Central memory CD8-positive, alpha-beta T cell (primary cell): ENCODE measurements around the gene CRAT.

ENCODE experiments used
- ATAC-seq: fragments of 150-1000 bp; cut with Tn5 transposase; replicated peaks from 2 replicates; pipeline ENCODE4 v1.10.0; 2022; ENCODE audit warnings: mild to moderate bottlenecking, moderate FRiP score, moderate number of reproducible peaks; ENCODE audit not compliant: poor library complexity, severe bottlenecking; ENCODE audit errors: extremely low read depth
- DNase-seq, 2 donors: peaks; one replicate each; pipeline ENCODE4 v3.0.0; 2021; ENCODE audit warnings: low spot score in 2 of 2
- H3K27ac Mint-ChIP-seq: one replicate; pipeline ENCODE4 v1.8.0; 2022; ENCODE audit warnings: low read depth, mild to moderate bottlenecking, moderate library complexity, mixed read lengths
- H3K27me3 Mint-ChIP-seq: one replicate; pipeline ENCODE4 v1.8.0; 2022; ENCODE audit warnings: mixed read lengths
- H3K36me3 Mint-ChIP-seq: one replicate; pipeline ENCODE4 v1.8.0; 2022; ENCODE audit warnings: mild to moderate bottlenecking, moderate library complexity, mixed read lengths; ENCODE audit not compliant: insufficient read depth
- H3K4me1 Mint-ChIP-seq: one replicate; pipeline ENCODE4 v1.8.0; 2022; ENCODE audit warnings: mixed read lengths
- H3K4me3 Mint-ChIP-seq: one replicate; pipeline ENCODE4 v1.8.0; 2022; ENCODE audit warnings: mild to moderate bottlenecking, moderate library complexity, mixed read lengths
- H3K9me3 Mint-ChIP-seq: one replicate; pipeline ENCODE4 v1.8.0; 2022; ENCODE audit warnings: mixed read lengths

The CRAT gene

GRCh38 chr9:129103595-129103965 lies 7.0 kb downstream of the CRAT start:
- H3K4me1 Mint-ChIP-seq: peaks cover 5% of the 10 kb centered on the region
- no peak overlapping the region for H3K4me3 Mint-ChIP-seq
- no peaks in the 10 kb centered on the region for H3K27me3 Mint-ChIP-seq
- no peaks in the 10 kb centered on the region for H3K9me3 Mint-ChIP-seq
- ATAC-seq: no peak
- H3K36me3 Mint-ChIP-seq: peaks cover 2% of the 10 kb centered on the region
- no peak for DNase-seq
- H3K27ac Mint-ChIP-seq: no peak overlapping the region

GRCh38 chr9:129102791-129103594 lies 7.6 kb downstream of the CRAT start:
- Mint-ChIP-seq H3K4me3 (no peak overlapping the region), H3K27ac (no peak overlapping the region), H3K9me3 (no peaks in the 10 kb centered on the region), H3K36me3 (peaks cover 4% of the 10 kb centered on the region), H3K4me1 (no peaks in the 10 kb centered on the region), H3K27me3 (no peaks in the 10 kb centered on the region)
- no peak for ATAC-seq
- DNase-seq: no peak

- H3K4me1 Mint-ChIP-seq: no peaks in the 10 kb centered on the region
- H3K4me3 Mint-ChIP-seq: no peak overlapping the region
- no peak overlapping the region for H3K27ac Mint-ChIP-seq
- ATAC-seq: no peak
- no peaks in the 10 kb centered on the region for H3K9me3 Mint-ChIP-seq
- no peak for DNase-seq
- H3K27me3 Mint-ChIP-seq: no peaks in the 10 kb centered on the region
- peaks cover 3% of the 10 kb centered on the region for H3K36me3 Mint-ChIP-seq
Measured at GRCh38 chr9:129102095-129102525, 8.5 kb downstream of the CRAT start.

GRCh38 chr9:129101279-129101678 lies 9.3 kb downstream of the CRAT start:
- Mint-ChIP-seq H3K27ac (no peak overlapping the region), H3K36me3 (peaks cover 3% of the 10 kb centered on the region), H3K4me3 (no peak overlapping the region), H3K27me3 (no peaks in the 10 kb centered on the region), H3K9me3 (no peaks in the 10 kb centered on the region), H3K4me1 (no peaks in the 10 kb centered on the region)
- ATAC-seq (no peak), DNase-seq (no peak)

- Mint-ChIP-seq H3K9me3 (no peaks in the 10 kb centered on the region), H3K27me3 (no peaks in the 10 kb centered on the region), H3K4me1 (no peaks in the 10 kb centered on the region), H3K27ac (no peak overlapping the region), H3K4me3 (no peak overlapping the region), H3K36me3 (peaks cover 5% of the 10 kb centered on the region)
- DNase-seq (no peak), ATAC-seq (no peak)
Measured at GRCh38 chr9:129100383-129101169, 10.0 kb downstream of the CRAT start.

GRCh38 chr9:129098328-129098727 lies 12.3 kb downstream of the CRAT start:
- Mint-ChIP-seq H3K27ac (peak overlapping the region; percentile 35), H3K36me3 (peaks cover 5% of the 10 kb centered on the region), H3K27me3 (no peaks in the 10 kb centered on the region), H3K4me1 (no peaks in the 10 kb centered on the region), H3K4me3 (no peak overlapping the region), H3K9me3 (no peaks in the 10 kb centered on the region)
- DNase-seq (no peak), ATAC-seq (no peak)

GRCh38 chr9:129097671-129098306 lies 12.8 kb downstream of the CRAT start:
- ATAC-seq (no peak), DNase-seq (no peak)
- Mint-ChIP-seq H3K36me3 (peaks cover 5% of the 10 kb centered on the region), H3K9me3 (no peaks in the 10 kb centered on the region), H3K4me1 (no peaks in the 10 kb centered on the region), H3K4me3 (no peak overlapping the region), H3K27me3 (no peaks in the 10 kb centered on the region), H3K27ac (no peak overlapping the region)

GRCh38 chr9:129095908-129096307 lies 14.7 kb downstream of the CRAT start:
- no peak overlapping the region for H3K4me3 Mint-ChIP-seq
- no peaks in the 10 kb centered on the region for H3K27me3 Mint-ChIP-seq
- DNase-seq: no peak
- no peak for ATAC-seq
- H3K36me3 Mint-ChIP-seq: peaks cover 5% of the 10 kb centered on the region
- H3K4me1 Mint-ChIP-seq: no peaks in the 10 kb centered on the region
- no peak overlapping the region for H3K27ac Mint-ChIP-seq
- no peaks in the 10 kb centered on the region for H3K9me3 Mint-ChIP-seq

- no peaks in the 10 kb centered on the region for H3K4me1 Mint-ChIP-seq
Measured at GRCh38 chr9:129095170-129095667, 15.4 kb downstream of the CRAT start.

GRCh38 chr9:129094387-129095169 lies 16.0 kb downstream of the CRAT start:
- H3K4me1 Mint-ChIP-seq: no peaks in the 10 kb centered on the region
- no peak for ATAC-seq
- H3K36me3 Mint-ChIP-seq: peaks cover 5% of the 10 kb centered on the region
- H3K4me3 Mint-ChIP-seq: no peak overlapping the region
- no peaks in the 10 kb centered on the region for H3K27me3 Mint-ChIP-seq
- no peak overlapping the region for H3K27ac Mint-ChIP-seq
- H3K9me3 Mint-ChIP-seq: no peaks in the 10 kb centered on the region
- DNase-seq: no peak

More at GRCh38 chr9:129095170-129095667, 15.4 kb downstream of the CRAT start:
- no peak for ATAC-seq
- H3K36me3 Mint-ChIP-seq: peaks cover 5% of the 10 kb centered on the region
- H3K4me3 Mint-ChIP-seq: no peak overlapping the region
- H3K27me3 Mint-ChIP-seq: no peaks in the 10 kb centered on the region
- no peaks in the 10 kb centered on the region for H3K9me3 Mint-ChIP-seq
- H3K27ac Mint-ChIP-seq: no peak overlapping the region
- DNase-seq: no peak

GRCh38 chr9:129093602-129094386 lies 16.8 kb downstream of the CRAT start:
- Mint-ChIP-seq H3K9me3 (no peaks in the 10 kb centered on the region), H3K27ac (no peak overlapping the region), H3K36me3 (peaks cover 5% of the 10 kb centered on the region), H3K4me1 (no peaks in the 10 kb centered on the region), H3K4me3 (no peak overlapping the region), H3K27me3 (no peaks in the 10 kb centered on the region)
- ATAC-seq: no peak
- DNase-seq: no peak
